GM13976 (cell line): ENCODE measurements around the gene GCH1.

Experiments used
- DNase-seq: peaks from one replicate; pipeline ENCODE4 v3.0.0; 2012; ENCODE audit warnings: low spot score
- in situ Hi-C: fragments of 300-500 bp; cut with MboI; formaldehyde crosslinking; loops from one replicate; pipeline ENCODE4 v1.12.0; 2022; ENCODE audit warnings: low sequenced_read_pairs, mixed read lengths, inconsistent platforms; ENCODE audit not compliant: unreplicated experiment
- TF ChIP-seq, protein P1 (sequence below): IDR thresholded peaks from 2 replicates; pipeline ENCODE4 v1.5.1; 2012; ENCODE audit warnings: borderline replicate concordance, mild to moderate bottlenecking; ENCODE audit not compliant: insufficient read depth; ENCODE audit errors: extremely low read depth, missing control alignments, control extremely low read depth

The GCH1 gene

GRCh38 chr14:54829486-54830224, 73.0 kb downstream of the GCH1 start:
- DNase-seq: no peak
- in situ Hi-C loops: no loop called here
- TF ChIP-seq, protein P1, sequence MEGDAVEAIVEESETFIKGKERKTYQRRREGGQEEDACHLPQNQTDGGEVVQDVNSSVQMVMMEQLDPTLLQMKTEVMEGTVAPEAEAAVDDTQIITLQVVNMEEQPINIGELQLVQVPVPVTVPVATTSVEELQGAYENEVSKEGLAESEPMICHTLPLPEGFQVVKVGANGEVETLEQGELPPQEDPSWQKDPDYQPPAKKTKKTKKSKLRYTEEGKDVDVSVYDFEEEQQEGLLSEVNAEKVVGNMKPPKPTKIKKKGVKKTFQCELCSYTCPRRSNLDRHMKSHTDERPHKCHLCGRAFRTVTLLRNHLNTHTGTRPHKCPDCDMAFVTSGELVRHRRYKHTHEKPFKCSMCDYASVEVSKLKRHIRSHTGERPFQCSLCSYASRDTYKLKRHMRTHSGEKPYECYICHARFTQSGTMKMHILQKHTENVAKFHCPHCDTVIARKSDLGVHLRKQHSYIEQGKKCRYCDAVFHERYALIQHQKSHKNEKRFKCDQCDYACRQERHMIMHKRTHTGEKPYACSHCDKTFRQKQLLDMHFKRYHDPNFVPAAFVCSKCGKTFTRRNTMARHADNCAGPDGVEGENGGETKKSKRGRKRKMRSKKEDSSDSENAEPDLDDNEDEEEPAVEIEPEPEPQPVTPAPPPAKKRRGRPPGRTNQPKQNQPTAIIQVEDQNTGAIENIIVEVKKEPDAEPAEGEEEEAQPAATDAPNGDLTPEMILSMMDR: no peak

- TF ChIP-seq, protein P1: no peak
- DNase-seq: no peak
- in situ Hi-C loops: no loop called here
Observed at GRCh38 chr14:54828037-54828436, 74.6 kb downstream of the GCH1 start.

- in situ Hi-C loops: no loop called here
- TF ChIP-seq, protein P1: no peak
- no peak for DNase-seq
Observed at GRCh38 chr14:54823757-54824549, 78.7 kb downstream of the GCH1 start.

- TF ChIP-seq, protein P1: no peak
- DNase-seq: no peak
- in situ Hi-C loops: no loop called here
Observed at GRCh38 chr14:54822685-54823084, 79.9 kb downstream of the GCH1 start.

- in situ Hi-C loops: no loop called here
- DNase-seq: no peak
- TF ChIP-seq, protein P1: no peak
Observed at GRCh38 chr14:54818201-54819133, 84.2 kb downstream of the GCH1 start.

DNA sequence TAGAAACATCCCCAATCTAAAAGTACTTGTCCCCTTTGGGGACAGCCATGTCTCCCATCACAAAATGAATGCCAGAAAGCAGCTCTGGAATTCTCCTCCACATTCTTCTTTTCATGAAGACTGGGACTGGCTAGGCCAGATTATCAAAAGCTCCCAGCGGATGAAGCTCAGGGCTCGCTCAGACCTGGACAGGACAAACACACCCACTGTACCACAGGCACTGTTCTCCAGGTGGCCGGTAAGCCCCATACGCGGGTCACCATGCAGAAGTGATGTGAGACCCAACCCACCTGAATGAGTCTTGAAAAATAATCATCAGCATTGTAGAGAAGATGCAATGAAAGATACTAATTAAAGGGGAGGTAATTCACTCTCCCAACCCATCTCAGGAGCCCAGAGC, 85.1 kb downstream of the GCH1 start:
- TF ChIP-seq, protein P1: no peak
- no peak for DNase-seq
- in situ Hi-C loops: no loop called here
